ENCODE measurements around the gene HIRIP3.

GRCh38 chr16:30023586-30023985 lies 28.2 kb upstream of the HIRIP3 start:
- TF ChIP-seq CTCF (IDR thresholded peaks at IDR 0.05) (no peak), ZFX (IDR thresholded peaks at IDR 0.05; ENCODE audit: borderline replicate concordance) (no peak)

All from 22Rv1 (cell line).